COLO829 (cell line): ENCODE measurements around the gene CCR8.
"Not testable (repeated sequence)": the region's sequence is repeated elsewhere in the genome, so short reads cannot be mapped to it uniquely, and the experiment has no call there.

Source experiments
- DNase-seq: peaks from one replicate; pipeline ENCODE4 v3.0.0; 2012; ENCODE audit warnings: low spot score

The CCR8 gene

DNA sequence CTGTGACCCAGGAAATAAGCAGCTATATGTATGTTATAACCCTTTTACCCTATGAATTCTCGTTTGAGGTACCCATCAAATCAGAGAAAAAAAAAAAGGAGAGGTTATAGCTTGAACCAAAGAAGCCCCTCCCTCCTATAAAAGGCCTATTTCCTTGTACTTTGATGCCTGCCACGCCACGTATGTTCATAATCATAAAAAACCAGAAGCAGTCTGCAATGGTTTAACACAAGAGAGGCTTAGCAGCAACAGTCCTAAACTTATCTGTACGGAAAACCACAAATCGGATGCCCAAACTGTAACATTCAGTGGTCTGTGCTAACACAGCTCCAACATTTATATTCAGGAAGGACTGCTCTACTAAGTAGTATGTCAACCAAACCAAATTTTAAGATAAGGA lies 21.2 kb downstream of the CCR8 start:
- DNase-seq = no peak

- DNase-seq = not testable (repeated sequence)
These were observed 21.6 kb downstream of the CCR8 start for GRCh38 chr3:39351134-39351533.

GRCh38 chr3:39353168-39353927 lies 23.8 kb downstream of the CCR8 start:
- not testable (repeated sequence) for DNase-seq

DNA sequence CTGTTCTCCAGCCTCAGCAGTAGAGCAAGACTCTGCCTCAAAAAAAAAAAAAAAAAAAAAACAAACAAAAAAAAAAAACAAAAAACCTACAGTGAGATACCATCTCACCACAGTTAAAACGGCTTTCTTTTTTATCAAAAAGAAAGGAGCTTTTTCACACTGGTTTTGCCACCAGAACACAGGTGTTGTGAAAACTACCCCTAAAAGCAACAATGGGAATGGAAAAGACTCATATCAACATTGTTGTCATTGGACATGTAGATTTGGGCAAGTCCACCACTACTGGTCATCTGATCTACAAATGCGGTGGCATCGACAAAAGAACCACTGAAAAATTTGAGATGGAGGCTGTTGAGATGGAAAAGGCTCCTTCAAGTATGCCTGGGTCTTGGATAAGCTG lies 28.8 kb downstream of the CCR8 start:
- no peak for DNase-seq

- no peak for DNase-seq
These were observed 31.9 kb downstream of the CCR8 start for GRCh38 chr3:39361252-39361927.

GRCh38 chr3:39362192-39362591 lies 32.7 kb downstream of the CCR8 start:
- DNase-seq = peak; percentile 72

DNA sequence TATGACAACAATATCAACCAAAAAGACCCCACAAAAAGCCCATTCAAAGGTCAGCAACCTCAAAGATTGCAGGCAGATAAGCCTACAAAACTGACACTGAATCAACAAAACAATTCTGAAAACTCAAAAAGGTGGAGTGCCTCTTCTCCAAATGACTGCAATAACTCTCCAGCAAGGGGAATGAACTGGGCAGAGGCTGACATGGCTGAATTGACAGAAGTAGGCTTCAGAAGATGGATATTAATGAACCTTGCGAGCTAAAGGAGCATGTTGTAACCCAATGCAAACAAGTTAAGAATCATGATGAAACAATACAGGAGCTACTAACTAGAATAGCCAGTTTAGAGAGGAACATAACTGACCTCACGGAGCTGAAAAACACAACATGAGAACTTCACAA lies 33.3 kb downstream of the CCR8 start:
- DNase-seq = no peak

GRCh38 chr3:39370450-39370849 lies 40.9 kb downstream of the CCR8 start:
- DNase-seq = not testable (repeated sequence)

- no peak for DNase-seq
These were observed 43.3 kb downstream of the CCR8 start for GRCh38 chr3:39372833-39373232.

- DNase-seq = no peak
These were observed 47.6 kb downstream of the CCR8 start for GRCh38 chr3:39376959-39377634.

- DNase-seq = peak; percentile 39
These were observed 48.6 kb downstream of the CCR8 start for GRCh38 chr3:39378088-39378487.

- no peak for DNase-seq
These were observed 49.7 kb downstream of the CCR8 start for GRCh38 chr3:39378957-39379777.

DNA sequence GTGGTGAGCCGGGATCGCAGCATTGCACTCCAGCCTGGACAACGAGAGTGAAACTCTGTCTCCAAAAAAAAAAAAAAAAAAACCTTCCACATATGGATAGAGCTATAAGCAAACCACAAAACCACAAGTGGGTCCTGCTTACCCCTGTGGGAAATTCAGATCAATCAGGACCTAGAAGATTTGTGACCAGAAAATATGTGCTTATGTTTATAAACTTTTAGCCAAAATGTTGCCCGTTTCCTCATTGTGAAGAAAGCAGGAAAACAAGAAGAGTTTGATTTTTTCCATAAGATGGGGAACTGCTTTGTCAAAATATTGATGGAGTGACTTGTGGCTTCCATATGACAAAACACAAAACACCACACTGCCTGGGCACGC lies 50.3 kb downstream of the CCR8 start:
- DNase-seq = no peak

DNA sequence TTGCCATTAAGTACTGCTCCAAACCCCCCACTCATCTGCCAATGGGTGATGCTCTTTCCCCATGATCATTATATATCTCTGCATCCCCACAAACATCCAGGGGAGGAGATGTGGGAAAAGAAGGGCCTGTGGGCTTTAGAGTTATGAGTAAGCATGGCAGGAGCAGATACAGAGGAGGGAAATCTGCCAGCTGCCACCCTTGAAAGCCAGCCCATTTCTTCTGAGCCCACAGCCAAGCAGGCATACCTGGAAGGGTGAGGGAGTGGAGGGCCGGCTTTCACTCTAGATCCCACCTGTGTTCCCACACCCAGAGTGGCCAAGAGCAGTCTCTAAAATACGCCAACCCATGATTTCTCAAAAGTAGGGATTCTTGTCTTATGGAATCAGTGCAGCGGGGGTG lies 51.9 kb downstream of the CCR8 start:
- no peak for DNase-seq
